ENCODE results near the gene PCNX1.
"Not testable (repeated sequence)": the region's sequence is repeated elsewhere in the genome, so short reads cannot be mapped to it uniquely, and the experiment has no call there.

PCNX1 gene

GRCh38 chr14:70907176-70907995 lies at the start of gene PCNX1:
PCNX1 (plus strand) TSS chr14:70907459; CDS start chr14:70907851, 392 bp downstream.
- Mint-ChIP-seq H3K4me3 (peak within 1 kb of the TSS; percentile 89 to 94), H3K27ac (peak within 1 kb of the TSS; percentile 97), H3K27me3 (no peaks in the 10 kb centered on the region), H3K36me3 (peaks cover 5 to 6% of the 10 kb centered on the region in 2 donors), H3K9me3 (no peaks in the 10 kb centered on the region), H3K4me1 (peaks cover 18 to 36% of the 10 kb centered on the region in 2 donors)
- peak; percentile 82 to 83 for ATAC-seq (replicated peaks)
- DNase-seq: peak; percentile 87

DNA sequence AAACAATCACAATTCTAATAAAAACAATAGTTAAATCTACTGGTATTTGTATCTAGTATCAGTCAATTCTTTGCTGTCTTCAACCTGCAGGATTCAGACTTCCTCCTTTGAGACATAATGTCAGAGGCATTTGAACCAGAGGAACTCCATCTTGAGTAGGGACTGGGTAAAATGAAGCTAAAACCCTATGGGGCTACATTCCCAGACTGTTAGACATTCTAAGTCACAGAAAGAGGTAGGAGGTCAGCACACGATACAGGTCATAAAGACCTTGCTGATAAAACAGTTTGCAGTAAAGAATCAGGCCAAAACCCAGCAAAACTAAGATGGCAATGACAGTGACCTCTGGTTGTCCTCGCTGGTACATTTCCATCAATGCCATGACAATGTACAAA lies 49.8 kb upstream of the PCNX1 start:
- DNase-seq (no peak), ATAC-seq (replicated peaks) (no peak)
- no peaks in the 10 kb centered on the region for H3K4me1 Mint-ChIP-seq
- H3K36me3 Mint-ChIP-seq: no peaks in the 10 kb centered on the region
- no peaks in the 10 kb centered on the region for H3K9me3 Mint-ChIP-seq
- peaks cover 4 to 12% of the 10 kb centered on the region in 2 donors for H3K27me3 Mint-ChIP-seq
- H3K4me3 Mint-ChIP-seq: no peak overlapping the region
- no peak overlapping the region for H3K27ac Mint-ChIP-seq

DNA sequence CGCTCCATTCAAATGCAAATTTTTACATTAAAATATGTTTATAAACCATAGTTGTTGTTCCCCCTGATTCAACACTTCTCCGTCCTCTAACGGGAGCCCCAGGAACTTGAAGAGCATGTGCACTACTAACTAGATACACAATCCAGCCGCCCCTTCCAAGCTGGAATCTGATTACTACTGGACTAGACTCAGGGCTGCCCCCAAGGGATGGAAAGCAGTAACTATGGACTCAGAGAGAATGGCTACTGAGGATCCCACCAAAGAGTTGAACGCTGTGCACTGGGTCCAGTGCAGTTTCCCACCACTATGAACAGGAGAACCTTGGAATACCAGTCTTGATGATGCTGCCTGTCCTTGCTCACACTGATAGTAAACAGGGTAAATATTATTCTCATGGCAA lies 48.6 kb upstream of the PCNX1 start:
- peaks cover 4 to 12% of the 10 kb centered on the region in 2 donors for H3K27me3 Mint-ChIP-seq
- no peak for DNase-seq
- no peak for ATAC-seq (replicated peaks)
- H3K27ac Mint-ChIP-seq: no peak overlapping the region
- no peaks in the 10 kb centered on the region for H3K9me3 Mint-ChIP-seq
- H3K36me3 Mint-ChIP-seq: no peaks in the 10 kb centered on the region
- H3K4me3 Mint-ChIP-seq: no peak overlapping the region
- H3K4me1 Mint-ChIP-seq: no peaks in the 10 kb centered on the region

GRCh38 chr14:70866992-70867391 lies 40.3 kb upstream of the PCNX1 start:
- ATAC-seq (replicated peaks); DNase-seq; H3K36me3 Mint-ChIP-seq; H3K27ac Mint-ChIP-seq; H3K4me1 Mint-ChIP-seq; H3K4me3 Mint-ChIP-seq; H3K27me3 Mint-ChIP-seq: not testable (repeated sequence)
- H3K9me3 Mint-ChIP-seq: peaks cover 8 to 10% of the 10 kb centered on the region in 2 donors

DNA sequence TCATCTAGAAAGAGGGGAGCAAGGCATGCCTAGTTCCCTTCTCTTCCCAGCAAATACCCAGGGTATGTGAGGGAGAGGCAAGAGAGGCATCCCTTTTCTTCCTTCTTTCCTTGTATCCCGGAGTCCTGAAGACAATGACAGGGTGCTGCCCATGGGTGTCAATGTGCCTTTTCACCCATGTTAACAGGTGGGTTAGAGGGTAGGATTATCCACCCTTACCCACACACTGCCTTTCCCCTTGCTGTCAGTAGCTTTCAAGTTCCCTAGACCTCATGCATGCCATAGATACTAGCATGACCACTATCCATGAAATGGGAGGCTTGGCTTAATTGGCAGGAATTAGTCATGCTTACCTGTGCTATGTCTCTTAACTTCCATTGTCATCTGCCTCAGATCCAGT lies 36.3 kb upstream of the PCNX1 start:
- no peak overlapping the region for H3K27ac Mint-ChIP-seq
- no peak overlapping the region for H3K4me3 Mint-ChIP-seq

GRCh38 chr14:70871863-70872677 lies 35.2 kb upstream of the PCNX1 start:
- ATAC-seq (replicated peaks) (no peak), DNase-seq (no peak)
- peaks cover 0 to 6% of the 10 kb centered on the region in 2 donors for H3K4me1 Mint-ChIP-seq
- H3K4me3 Mint-ChIP-seq: peak overlapping the region in 1 of 2 donors; percentile 39
- peaks cover 2 to 5% of the 10 kb centered on the region in 2 donors for H3K36me3 Mint-ChIP-seq
- H3K27ac Mint-ChIP-seq: no peak overlapping the region
- H3K27me3 Mint-ChIP-seq: peaks cover 0 to 5% of the 10 kb centered on the region in 2 donors
- H3K9me3 Mint-ChIP-seq: peaks cover 6 to 15% of the 10 kb centered on the region in 2 donors

More for the DNA sequence above, 36.3 kb upstream of the PCNX1 start:
- peaks cover 2 to 5% of the 10 kb centered on the region in 2 donors for H3K36me3 Mint-ChIP-seq
- DNase-seq: no peak
- ATAC-seq (replicated peaks): no peak
- peaks cover 0 to 5% of the 10 kb centered on the region in 2 donors for H3K27me3 Mint-ChIP-seq
- peaks cover 0 to 6% of the 10 kb centered on the region in 2 donors for H3K4me1 Mint-ChIP-seq
- H3K9me3 Mint-ChIP-seq: peaks cover 6 to 15% of the 10 kb centered on the region in 2 donors

GRCh38 chr14:70872678-70873020 lies 34.6 kb upstream of the PCNX1 start:
- Mint-ChIP-seq H3K4me3 (no peak overlapping the region), H3K36me3 (peaks cover 2 to 5% of the 10 kb centered on the region in 2 donors), H3K27ac (no peak overlapping the region), H3K4me1 (peaks cover 0 to 6% of the 10 kb centered on the region in 2 donors), H3K27me3 (peaks cover 0 to 5% of the 10 kb centered on the region in 2 donors), H3K9me3 (peaks cover 6 to 15% of the 10 kb centered on the region in 2 donors)
- ATAC-seq (replicated peaks) (no peak), DNase-seq (no peak)

DNA sequence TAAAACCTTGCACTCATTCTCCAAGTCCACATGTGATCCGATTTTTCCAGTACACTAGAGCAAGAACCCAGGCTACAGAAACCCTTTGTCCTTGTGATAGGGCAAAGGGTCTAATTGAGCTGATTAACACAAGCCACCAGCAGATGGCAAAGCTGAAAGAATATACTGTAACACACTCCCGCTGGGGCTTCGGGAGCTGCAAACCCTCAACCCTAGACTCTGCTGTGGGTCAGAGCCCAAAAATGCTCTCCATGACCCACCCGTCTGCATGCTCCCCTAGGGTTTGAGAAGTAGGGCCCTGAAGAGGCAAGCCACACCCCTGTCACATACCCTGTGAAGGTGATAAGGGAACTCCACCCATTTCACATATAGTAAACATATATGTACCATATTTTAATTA lies 33.6 kb upstream of the PCNX1 start:
- Mint-ChIP-seq H3K27ac (no peak overlapping the region), H3K4me3 (no peak overlapping the region), H3K36me3 (peaks cover 2 to 5% of the 10 kb centered on the region in 2 donors), H3K27me3 (peaks cover 0 to 5% of the 10 kb centered on the region in 2 donors), H3K4me1 (peaks cover 0 to 6% of the 10 kb centered on the region in 2 donors), H3K9me3 (peaks cover 4 to 15% of the 10 kb centered on the region in 2 donors)
- no peak for DNase-seq
- peak; percentile 36 to 58 for ATAC-seq (replicated peaks)

- not testable (repeated sequence) for H3K27ac Mint-ChIP-seq; H3K36me3 Mint-ChIP-seq; ATAC-seq (replicated peaks); H3K4me3 Mint-ChIP-seq; H3K4me1 Mint-ChIP-seq; H3K27me3 Mint-ChIP-seq; DNase-seq
- peaks cover 4 to 11% of the 10 kb centered on the region in 2 donors for H3K9me3 Mint-ChIP-seq
These were observed 31.3 kb upstream of the PCNX1 start for GRCh38 chr14:70875811-70876460.

- Mint-ChIP-seq H3K27ac (no peak overlapping the region), H3K9me3 (no peaks in the 10 kb centered on the region), H3K36me3 (no peaks in the 10 kb centered on the region), H3K27me3 (peaks cover 0 to 8% of the 10 kb centered on the region in 2 donors), H3K4me3 (no peak overlapping the region), H3K4me1 (peaks cover 22 to 37% of the 10 kb centered on the region in 2 donors)
- DNase-seq (no peak), ATAC-seq (replicated peaks) (no peak)
These were observed 27.8 kb upstream of the PCNX1 start for GRCh38 chr14:70879448-70879847.

GRCh38 chr14:70880888-70881287 lies 26.4 kb upstream of the PCNX1 start:
- peaks cover 26 to 44% of the 10 kb centered on the region in 2 donors for H3K4me1 Mint-ChIP-seq
- H3K4me3 Mint-ChIP-seq; DNase-seq; H3K27me3 Mint-ChIP-seq; H3K9me3 Mint-ChIP-seq; ATAC-seq (replicated peaks); H3K36me3 Mint-ChIP-seq; H3K27ac Mint-ChIP-seq: not testable (repeated sequence)

- Mint-ChIP-seq H3K27ac (no peak overlapping the region), H3K36me3 (no peaks in the 10 kb centered on the region), H3K4me3 (peak overlapping the region in 1 of 2 donors; percentile 7), H3K27me3 (peaks cover 0 to 7% of the 10 kb centered on the region in 2 donors), H3K9me3 (no peaks in the 10 kb centered on the region), H3K4me1 (peaks cover 33 to 52% of the 10 kb centered on the region in 2 donors)
- DNase-seq (peak; percentile 39), ATAC-seq (replicated peaks) (peak; percentile 84 to 88)
These were observed 25.6 kb upstream of the PCNX1 start for GRCh38 chr14:70881549-70882177.

GRCh38 chr14:70882776-70883492 lies 24.3 kb upstream of the PCNX1 start:
- H3K27ac Mint-ChIP-seq: no peak overlapping the region
- ATAC-seq (replicated peaks): peak; percentile 15 to 21
- peaks cover 0 to 7% of the 10 kb centered on the region in 2 donors for H3K27me3 Mint-ChIP-seq
- H3K4me3 Mint-ChIP-seq: peak overlapping the region in 1 of 2 donors; percentile 36
- DNase-seq: peak; percentile 12
- H3K9me3 Mint-ChIP-seq: no peaks in the 10 kb centered on the region
- H3K4me1 Mint-ChIP-seq: peaks cover 46 to 65% of the 10 kb centered on the region in 2 donors
- H3K36me3 Mint-ChIP-seq: no peaks in the 10 kb centered on the region

Measured in stimulated activated naive B cell treated with anti-CD40 and anti-IgM and Interleukin-4, amounts not matched to agents 10 μg/mL and 1 μg/mL and 100 μg/mL, for 72 hours (primary cell).